Measurements from ENCODE around the gene DCUN1D3.
"Not testable (repeated sequence)": the region's sequence is repeated elsewhere in the genome, so short reads cannot be mapped to it uniquely, and the experiment has no call there.

DCUN1D3 gene

DNA sequence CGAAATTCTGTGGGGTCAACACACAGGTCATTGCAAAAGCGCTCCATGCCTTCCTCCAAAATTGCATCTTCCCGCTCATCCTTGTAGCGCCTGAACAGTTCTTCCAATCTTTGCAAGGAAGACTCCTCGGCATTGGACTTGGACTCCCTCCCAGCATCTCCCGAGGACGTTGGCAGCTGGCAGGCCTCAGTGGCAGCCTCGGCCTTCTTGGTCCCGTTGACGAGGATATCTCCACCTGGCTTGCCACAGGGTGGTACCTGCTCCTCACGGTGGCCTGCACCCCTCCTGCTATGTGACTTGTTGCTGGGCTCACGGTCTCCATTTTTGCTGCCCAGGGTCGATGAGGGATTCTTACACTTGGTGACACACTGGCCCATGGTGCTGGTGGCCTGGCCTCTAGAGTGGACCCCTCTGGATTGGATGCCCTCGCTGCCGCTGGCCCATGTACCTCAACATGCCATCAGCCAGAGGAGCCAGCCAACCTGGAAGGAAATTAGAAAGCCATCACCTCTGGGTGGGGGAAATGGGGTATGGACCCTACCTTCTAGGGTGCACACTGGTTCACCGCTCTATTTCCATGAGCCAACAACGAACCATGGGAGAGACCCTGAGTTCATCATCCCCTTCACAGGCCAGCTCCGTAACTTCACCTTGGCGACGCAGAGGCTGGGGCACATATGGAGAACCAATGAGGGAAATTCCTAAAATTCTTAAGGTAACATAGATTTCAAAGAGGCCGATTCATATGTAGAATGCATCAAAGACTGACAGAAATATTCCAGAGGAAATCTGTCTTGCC is 37.8 kb downstream of the DCUN1D3 start:
- DNase-seq, result no peak

DNA sequence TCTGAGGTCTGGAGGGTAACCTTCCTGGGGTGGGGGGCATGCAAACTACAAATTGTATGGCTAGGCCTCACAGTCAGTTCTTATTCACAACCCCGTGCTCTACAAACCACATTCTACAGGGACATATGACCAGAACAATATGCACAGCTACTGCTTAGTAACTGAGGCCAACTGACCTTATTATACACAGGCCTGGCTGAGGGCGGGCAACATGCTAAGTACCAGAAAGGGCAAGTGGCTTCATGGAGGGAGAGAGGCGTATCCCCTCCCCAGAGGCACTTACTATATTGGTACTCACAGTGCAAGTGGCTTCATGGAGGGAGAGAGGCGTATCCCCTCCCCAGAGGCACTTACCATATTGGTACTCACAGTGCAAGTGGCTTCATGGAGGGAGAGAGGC is 39.2 kb downstream of the DCUN1D3 start:
- not testable (repeated sequence) for DNase-seq

DNA sequence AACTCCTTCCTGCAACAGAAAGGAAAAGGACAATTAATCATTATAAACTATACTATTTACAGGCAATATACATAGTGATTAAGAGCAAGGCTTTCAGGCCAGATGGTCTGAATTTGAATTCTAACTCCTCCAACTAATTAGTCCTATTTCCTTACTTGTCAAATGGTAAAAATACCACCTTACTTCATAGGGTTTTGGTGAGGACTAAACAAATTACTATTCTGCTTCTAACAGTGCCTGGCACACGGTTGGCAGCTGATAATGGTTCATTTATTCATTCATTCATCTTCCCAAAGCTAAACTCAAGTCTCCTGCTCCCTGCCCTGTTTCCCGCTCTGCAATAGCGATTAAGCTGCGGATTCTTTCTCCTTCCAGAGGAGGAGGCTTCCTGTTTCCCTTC is 39.8 kb downstream of the DCUN1D3 start:
- no peak for DNase-seq

DNA sequence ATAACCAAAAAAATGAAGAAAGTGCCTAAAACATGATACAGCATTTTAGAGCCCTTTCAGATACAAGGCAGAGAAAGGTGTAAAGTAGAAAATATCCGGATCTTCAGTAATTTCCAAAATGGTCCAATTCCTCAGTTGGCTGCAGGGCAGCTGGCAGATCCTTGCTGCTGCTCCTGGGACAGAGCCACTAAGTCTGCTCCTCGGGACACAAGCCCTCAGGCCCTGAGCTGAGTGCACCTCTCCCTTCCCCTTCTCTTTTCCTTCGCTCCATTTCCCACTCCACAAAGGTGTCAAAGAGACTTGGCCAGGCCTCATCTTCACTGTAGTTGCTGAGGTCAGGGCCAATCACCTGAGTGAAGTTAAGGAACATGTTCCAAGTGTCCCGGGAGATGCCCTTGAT is 40.5 kb downstream of the DCUN1D3 start:
- DNase-seq, result no peak

DNA sequence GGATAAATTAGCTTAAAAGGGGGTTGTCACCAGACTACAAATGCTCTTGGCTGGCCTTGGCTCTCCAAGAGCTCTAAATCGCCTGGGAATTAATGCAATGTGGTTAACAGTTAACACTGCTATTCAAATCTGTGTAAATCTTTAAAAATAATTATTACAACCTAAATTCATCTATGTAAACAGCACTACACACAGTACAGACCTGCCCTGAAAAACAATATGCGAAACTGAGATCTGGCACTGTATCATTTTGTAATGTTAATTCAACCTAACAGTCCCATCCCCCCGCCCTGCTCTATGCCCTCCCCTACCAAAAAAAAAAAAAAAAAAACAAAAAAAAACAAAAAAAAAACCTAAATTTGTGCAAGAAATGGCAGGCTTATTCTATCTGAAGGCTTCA is 40.9 kb downstream of the DCUN1D3 start:
- no peak for DNase-seq

DNA sequence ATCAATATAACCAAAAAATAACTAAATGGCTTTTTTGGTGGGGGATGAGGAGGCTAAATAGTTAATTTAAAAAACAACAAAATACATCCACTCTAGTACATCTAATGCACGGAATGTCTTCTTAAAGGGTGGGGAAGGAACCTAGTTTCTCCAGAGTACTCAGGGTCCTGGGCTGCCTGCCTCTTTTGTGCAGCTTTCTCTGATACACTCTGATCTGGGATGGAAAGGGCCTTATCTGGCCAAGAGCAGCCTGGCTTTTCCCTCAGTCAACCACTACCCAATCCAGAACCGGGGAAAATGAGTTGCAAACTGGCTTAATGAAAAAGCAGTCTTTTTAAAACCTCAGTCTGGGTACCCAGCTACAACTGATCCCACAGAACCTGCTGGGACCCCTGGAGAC is 42.9 kb downstream of the DCUN1D3 start:
- DNase-seq, result no peak

DNA sequence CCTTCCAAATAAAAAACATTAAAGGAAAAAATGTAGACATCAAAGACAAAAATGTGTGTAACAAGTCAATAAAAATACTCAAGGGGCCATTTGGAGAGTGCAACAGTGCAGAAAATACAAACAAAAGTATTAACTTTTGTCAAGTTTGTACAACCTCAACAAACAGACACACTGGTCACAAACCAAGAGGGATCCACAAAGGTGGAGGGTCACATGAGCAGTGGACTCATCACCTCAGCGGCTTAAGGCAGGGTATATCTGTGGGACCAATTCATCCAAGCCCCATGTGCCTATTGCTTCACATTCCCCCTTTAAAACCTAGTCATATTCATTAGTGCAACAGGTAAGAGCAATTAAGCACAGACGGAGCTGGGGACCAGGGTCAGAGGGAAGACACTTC is 45.2 kb downstream of the DCUN1D3 start:
- DNase-seq, result no peak

DNA sequence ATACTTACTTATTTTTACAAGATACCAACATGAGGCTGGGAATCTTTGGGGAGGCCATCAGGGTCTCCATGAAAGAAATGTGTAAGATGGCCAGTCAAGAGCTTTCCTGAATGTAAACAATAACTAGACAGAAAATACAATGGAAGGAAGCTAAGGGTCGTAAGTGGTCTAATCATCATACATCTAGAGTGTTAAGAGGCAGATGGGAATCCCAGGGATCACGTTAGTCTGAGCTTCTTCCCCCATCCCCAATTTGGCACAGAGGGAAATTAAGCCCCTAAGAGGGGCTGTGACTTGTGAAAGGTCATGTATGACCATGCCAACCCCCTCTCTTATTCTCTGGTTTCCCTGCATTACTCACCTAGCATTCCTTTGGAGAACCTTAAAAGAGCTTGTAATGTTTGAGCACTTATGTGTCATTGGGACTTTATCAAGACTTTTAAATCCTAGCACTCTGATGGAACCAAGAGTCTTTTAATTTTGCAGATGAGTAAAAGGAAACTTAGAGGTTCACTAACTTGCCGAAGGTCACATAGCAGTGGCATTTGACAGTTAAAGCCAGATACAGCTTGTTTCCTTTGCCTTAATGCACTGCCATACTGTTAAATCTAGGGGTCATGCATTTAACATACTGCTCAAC is 46.1 kb downstream of the DCUN1D3 start:
- no peak for DNase-seq

DNA sequence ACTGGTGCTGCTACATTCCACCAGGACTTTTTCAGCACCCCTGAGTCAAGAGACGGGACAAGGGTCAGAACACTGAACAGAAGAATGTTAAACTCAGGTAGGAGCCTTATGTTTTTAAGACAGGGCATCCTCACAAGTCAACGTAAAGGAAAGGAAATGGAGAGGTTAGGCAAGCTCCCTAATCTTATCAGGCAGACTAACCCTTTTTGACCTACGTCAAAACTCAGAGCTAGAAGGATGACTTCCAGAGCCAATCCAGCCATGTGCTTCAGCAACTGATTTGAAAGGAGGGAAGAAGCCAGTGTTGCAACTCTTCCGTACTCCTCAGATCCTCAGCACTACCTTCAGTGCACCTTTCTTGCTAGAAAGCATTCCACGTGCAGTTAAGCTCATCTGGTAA is 47.0 kb downstream of the DCUN1D3 start:
- DNase-seq, result no peak

DNA sequence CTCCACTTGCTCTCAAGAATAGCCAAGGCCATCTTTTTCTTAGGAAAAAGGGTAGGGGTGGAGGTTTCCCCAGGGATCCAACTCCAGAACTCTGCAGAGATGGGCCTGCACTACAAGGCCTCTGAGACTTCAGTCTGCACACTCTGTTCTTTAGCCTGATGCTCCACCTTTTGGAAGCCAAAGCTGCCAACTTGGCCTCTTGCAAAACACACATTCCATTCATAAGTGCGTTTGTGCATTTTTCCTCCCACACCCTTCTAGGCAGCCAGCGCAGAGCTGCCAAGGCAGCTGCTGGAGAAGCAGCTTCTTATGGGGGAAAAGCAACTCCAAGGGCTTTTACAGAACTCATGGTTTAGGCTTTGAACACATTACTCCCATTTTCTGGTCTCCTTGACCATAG is 48.6 kb downstream of the DCUN1D3 start:
- DNase-seq, result no peak

DNA sequence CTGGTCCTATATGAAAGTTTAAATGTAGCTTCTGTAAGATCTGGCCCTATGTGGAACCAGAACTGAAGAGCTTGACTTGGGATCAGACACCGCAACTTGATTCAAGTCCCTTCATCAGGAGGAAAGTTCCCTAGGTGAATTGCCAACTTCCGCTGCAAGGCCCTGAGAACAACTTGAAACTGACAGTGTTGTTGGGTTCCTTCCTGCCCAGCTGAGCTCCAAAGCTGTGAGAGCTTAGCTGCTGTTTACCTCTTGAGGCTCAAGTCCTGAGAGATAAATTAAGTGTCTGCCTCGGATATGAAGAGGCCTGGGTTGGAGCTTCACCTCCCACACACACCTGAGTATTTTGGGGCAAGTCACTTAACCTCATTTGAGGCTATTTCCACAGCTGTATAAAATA is 49.2 kb downstream of the DCUN1D3 start:
- peak in 1 of 2 experiments; percentile 9 for DNase-seq

DNA sequence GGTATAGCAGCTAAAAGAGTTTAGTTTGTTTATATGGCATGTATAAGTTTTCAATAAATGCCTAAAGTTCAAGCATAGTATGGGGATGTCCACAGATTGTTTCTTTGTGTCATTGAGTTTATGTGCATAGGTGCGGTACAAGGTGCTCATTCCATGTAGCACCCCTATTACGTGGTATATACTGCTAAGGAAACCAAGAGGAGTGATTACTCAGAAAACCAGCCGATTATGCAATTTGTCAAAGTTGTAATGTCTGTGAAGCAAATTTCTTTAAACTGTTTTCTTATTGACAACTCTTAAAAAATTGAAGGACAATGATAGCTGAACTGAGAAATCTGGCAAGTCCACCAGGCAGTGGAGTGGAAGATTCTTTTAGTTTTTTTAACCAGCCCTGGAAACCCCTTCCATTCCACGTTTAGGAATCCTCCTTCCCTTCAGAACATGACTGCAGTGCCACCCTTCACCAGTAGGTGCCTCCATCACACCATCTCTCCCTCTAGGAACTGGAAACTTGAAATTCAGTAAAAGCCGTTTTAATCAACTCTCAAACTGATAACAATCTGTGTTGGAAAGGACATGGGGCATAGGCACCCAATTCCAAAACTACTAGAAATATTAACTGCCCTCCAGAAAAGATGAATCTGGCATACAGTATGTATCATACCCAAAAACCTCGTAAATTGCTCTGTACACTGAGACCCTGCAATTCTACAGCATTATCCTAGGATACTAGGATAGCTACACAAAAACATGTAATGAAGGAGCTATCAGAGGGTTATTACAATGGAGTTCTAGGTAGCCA is 50.4 kb downstream of the DCUN1D3 start:
- peak; percentile 39 to 66 for DNase-seq

DNA sequence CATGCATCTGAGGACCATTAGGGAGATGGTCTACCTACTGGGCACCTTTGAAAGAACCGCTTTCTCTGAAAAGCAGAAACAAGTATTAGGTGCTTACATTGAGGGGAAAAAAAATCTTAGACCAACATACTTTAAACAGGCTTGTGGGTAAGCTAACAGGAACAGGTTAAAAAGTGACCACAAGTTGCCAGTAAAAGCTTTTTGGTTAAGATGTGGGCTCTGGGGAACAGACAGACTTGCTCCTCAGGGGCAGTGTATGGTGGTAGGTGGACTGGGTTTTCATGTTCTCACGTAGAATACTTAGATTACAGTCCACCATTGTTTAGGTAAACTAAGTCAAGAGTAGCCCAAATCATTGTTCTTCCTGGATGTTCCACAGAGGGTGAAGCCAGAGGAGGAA is 52.6 kb downstream of the DCUN1D3 start:
- DNase-seq, result no peak

DNA sequence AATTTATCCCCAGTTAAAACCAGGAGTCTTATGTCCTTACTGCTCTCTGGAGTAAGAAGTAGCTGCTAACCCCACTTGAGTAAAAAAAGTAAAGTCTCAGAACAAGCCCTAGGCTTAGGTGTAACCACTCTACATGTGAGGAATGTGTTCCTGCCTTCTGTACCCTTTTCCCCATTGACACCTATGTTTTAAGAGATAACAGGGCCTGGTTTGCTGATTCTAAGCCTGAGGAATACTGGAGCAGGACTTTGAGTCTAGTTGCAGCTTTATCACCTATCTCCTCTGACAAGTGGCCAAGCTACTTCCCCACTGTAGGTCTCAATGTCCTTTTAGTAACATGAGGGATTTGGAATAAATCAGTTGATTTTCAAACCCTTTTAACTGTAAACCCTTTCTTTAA is 53.6 kb downstream of the DCUN1D3 start:
- no peak for DNase-seq

DNA sequence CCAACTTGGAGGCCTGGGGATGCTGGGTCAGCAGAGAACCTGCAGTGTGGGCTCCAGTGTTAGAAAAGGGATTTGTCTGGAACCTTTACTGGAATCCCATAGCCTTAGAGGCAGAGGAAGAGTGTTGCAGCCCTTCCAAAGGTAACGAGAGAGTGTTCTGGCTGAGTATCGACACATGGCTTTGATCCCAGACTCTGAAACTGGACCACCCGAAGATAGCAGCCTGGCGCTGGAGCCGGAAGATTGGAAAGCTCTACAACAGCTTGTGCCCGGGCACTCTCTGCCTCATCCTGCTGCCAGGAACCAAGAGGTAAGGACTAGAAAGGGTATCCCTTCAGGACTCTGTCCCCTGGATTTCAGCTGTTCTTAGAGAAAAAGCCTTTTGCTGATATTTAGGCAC is 54.1 kb downstream of the DCUN1D3 start:
- DNase-seq, result no peak

DNA sequence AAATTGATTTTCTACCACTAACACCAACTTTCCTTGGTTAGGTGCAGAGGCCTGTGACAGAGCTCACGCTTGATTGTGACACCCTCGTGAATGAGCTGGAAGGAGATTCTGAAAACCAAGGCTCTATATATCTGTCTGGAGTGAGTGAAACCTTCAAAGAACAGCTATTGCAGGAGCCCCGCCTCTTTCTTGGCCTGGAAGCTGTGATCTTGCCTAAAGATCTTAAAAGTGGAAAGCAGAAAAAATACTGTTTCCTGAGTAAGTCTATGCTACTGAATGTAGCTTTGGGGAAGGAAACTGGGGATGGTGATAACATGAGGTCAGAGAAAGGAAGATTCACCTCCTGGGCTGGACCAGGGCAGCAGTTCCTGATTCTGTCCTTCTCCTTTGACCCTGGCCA is 55.6 kb downstream of the DCUN1D3 start:
- DNase-seq, result no peak

DNA sequence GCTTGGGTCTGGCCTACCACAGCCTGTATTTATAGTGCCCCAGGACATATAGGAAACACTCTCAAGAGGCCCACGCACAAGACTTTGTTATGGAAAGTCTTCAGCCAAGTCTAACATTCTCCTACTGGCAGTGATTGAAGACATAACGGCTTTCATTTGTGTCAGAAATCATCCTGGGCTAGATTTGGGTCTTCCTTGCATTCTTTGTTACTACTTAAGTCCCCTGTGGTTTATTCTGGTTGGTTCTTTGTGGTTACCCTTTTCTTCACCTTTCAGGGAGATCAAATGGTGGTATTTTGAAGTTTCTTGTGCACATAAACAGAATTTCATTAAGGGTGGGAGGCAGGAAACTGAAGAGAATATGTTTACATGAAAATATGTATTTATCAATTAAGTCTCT is 56.1 kb downstream of the DCUN1D3 start:
- no peak for DNase-seq

DNA sequence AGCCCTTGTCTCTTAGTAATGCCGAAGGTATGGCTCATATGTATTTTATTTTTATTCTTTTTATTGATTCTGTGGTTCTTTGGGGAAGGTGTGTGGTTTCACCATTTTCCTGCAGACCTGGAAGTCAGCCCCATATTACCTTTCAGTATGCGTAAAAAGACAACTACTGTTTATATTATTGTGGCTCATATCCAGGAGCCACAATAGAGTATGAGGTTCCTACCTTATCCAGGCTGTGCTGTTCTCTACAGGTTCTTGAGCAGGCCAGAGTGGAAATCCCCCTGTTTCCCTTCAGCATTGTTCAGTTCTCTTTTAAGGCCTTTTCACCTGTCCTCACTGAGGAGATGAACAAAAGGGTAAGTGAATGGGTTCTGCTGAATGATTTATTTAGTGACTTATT is 60.7 kb downstream of the DCUN1D3 start:
- DNase-seq, result no peak

DNA sequence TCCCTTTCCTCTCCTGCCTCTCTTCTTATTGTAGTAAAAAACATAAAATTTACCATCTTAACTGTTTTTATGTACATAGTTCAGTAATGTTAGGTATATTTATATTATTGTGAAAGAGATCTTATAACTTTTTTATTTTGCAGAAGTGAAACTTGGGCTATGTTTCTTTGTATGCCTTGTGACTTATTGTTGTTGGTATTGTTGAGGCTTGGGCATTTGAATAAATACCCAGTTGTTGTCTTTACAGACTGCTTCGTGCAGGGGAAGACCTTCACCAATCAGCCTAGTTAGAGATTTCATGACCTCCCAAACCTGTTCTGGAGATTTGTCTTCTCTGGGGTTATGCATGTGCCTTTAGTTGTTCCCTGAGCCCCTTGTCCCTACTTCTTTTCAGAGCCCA is 61.9 kb downstream of the DCUN1D3 start:
- DNase-seq, result no peak

DNA sequence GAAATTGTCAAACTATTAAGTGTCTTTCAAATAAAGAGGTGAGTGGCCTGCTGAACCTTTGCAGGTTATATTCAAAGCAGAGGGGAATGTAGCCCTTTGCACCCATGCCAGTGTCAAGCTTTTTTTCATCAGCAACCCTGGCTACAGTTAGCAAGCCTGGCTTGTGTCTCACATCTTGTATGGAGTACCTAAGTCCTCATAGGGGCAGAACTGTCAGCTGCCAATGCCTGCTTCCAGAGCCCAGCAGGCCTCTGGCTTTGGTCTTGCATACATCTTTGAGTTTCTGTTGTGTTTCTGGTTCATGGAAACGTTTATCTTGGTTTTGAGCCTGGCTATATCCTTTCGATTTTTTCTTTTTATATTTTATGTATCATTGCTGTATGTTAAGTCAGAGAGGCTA is 67.1 kb downstream of the DCUN1D3 start:
- no peak for DNase-seq

DNA sequence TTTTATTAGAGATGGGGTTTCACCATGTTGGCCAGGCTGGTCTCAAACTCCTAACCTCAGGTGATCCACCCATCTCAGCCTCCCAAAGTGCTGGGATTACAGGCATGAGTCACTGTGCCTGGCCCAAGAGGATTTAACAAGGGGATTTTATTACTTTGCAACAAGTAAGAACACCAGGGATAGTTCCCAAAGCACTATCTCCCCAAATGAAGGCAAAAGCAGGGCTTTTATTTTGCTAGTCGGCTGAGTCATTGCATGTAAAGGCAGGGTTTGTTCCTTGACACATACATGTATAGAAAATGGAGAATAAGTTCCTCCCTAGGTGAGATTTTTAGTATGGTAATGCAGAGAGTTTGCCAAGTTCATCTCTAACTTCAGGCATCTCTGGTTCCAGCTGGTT is 69.8 kb downstream of the DCUN1D3 start:
- DNase-seq, result no peak

DNA sequence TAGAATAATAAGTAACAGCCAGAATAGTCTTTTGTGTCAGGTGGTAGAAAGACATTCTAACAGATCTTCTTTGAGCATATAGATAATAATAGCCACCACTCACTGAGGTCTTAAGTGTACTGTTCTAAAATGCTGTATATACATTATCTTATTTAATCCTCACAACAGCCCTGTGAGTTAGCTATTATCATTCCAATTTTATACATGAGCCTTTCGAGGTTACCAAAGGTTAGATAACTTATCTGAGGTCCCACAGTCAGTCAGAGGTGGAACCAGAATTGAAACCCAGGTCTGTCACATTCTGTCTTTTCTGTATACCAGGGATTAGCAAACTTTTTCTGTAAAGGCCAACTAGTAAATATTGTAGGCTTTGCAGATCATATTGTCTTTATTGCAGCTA is 70.6 kb downstream of the DCUN1D3 start:
- no peak for DNase-seq

DNA sequence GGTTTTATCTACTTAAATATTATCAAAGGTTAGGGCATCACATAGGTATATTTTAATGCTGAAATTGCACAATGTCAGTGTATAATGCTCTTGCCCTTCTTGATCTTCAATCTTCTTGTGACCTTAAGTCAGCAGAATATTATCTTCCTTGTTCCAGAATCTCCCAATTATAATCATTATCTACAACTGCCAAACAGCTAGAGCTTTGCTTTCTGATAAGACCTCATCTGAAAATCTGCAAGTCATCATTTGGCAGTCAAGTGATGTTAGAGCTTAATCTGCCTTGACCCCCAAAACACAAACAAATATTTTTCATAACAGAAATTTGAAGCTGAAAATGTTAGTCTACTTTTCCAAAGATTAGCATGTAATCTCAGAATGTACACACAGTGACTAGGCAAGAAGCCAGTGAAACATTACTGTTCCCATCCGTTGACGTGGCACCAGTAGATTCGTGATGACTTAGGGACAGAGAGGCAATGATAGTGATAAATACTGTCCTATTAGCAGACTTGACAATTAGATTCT is 74.1 kb downstream of the DCUN1D3 start:
- DNase-seq, result no peak

Data from NCI-H524 (cell line).